ENCODE data around the gene SP2.

- TF ChIP-seq CTCF (IDR thresholded peaks at IDR 0.05), result no peak
- TF ChIP-seq EZH2 (IDR thresholded peaks at IDR 0.05; ENCODE audit: borderline replicate concordance, insufficient read depth, low read depth, low read length, poor library complexity, severe bottlenecking), result no peak
These were observed 39.9 kb downstream of the SP2 start for GRCh38 chr17:47935961-47936360.

All from B cell (primary cell).